ENCODE measurements around the gene TPM1.

Gene TPM1

GRCh38 chr15:63054281-63054683 is 11.7 kb downstream of the TPM1 start:
- H2AFZ ChIP-seq, result no peak overlapping the region
- H3K36me3 ChIP-seq (ENCODE audit: control insufficient read depth, insufficient read depth, low read length), result no peaks in the 10 kb centered on the region
- no peaks in the 10 kb centered on the region for H3K79me2 ChIP-seq
- no peaks in the 10 kb centered on the region for H3K9me3 ChIP-seq (ENCODE audit: control insufficient read depth, low read length)
- peaks cover 4% of the 10 kb centered on the region for H3K4me1 ChIP-seq
- H3K27ac ChIP-seq, result peak overlapping the region; percentile 47
- no peak for TF ChIP-seq CTCF (IDR thresholded peaks at IDR 0.05)
- no peak overlapping the region for H3K4me2 ChIP-seq (ENCODE audit: low read length)
- no peak overlapping the region for H3K9ac ChIP-seq
- no peak overlapping the region for H3K4me3 ChIP-seq (ENCODE audit: low read depth, low read length)
- no peaks in the 10 kb centered on the region for H3K27me3 ChIP-seq (ENCODE audit: control insufficient read depth, insufficient read depth, low read length)

- TF ChIP-seq CTCF (IDR thresholded peaks at IDR 0.05), result no peak
- H3K27me3 ChIP-seq (ENCODE audit: control insufficient read depth, insufficient read depth, low read length), result no peaks in the 10 kb centered on the region
- H3K79me2 ChIP-seq, result no peaks in the 10 kb centered on the region
- H3K9ac ChIP-seq, result no peak overlapping the region
- no peak overlapping the region for H3K4me3 ChIP-seq (ENCODE audit: low read depth, low read length)
- no peak overlapping the region for H2AFZ ChIP-seq
- no peak overlapping the region for H3K4me2 ChIP-seq (ENCODE audit: low read length)
- H3K36me3 ChIP-seq (ENCODE audit: control insufficient read depth, insufficient read depth, low read length), result no peaks in the 10 kb centered on the region
- H3K9me3 ChIP-seq (ENCODE audit: control insufficient read depth, low read length), result no peaks in the 10 kb centered on the region
- H3K4me1 ChIP-seq, result peaks cover 4% of the 10 kb centered on the region
- H3K27ac ChIP-seq, result no peak overlapping the region
These were observed 12.4 kb downstream of the TPM1 start for GRCh38 chr15:63054985-63055384.

GRCh38 chr15:63056829-63057228 is 14.3 kb downstream of the TPM1 start:
- H3K9ac ChIP-seq, result no peak overlapping the region
- H3K27me3 ChIP-seq (ENCODE audit: control insufficient read depth, insufficient read depth, low read length), result no peaks in the 10 kb centered on the region
- no peak for TF ChIP-seq CTCF (IDR thresholded peaks at IDR 0.05)
- H3K4me2 ChIP-seq (ENCODE audit: low read length), result no peak overlapping the region
- no peaks in the 10 kb centered on the region for H3K9me3 ChIP-seq (ENCODE audit: control insufficient read depth, low read length)
- H3K4me3 ChIP-seq (ENCODE audit: low read depth, low read length), result no peak overlapping the region
- H2AFZ ChIP-seq, result no peak overlapping the region
- H3K79me2 ChIP-seq, result no peaks in the 10 kb centered on the region
- peaks cover 4% of the 10 kb centered on the region for H3K4me1 ChIP-seq
- no peaks in the 10 kb centered on the region for H3K36me3 ChIP-seq (ENCODE audit: control insufficient read depth, insufficient read depth, low read length)
- H3K27ac ChIP-seq, result no peak overlapping the region

- Histone ChIP-seq H3K36me3 (ENCODE audit: control insufficient read depth, insufficient read depth, low read length) (no peaks in the 10 kb centered on the region), H3K9me3 (ENCODE audit: control insufficient read depth, low read length) (no peaks in the 10 kb centered on the region), H3K27ac (no peak overlapping the region), H2AFZ (no peak overlapping the region), H3K9ac (no peak overlapping the region), H3K4me3 (ENCODE audit: low read depth, low read length) (no peak overlapping the region), H3K4me2 (ENCODE audit: low read length) (no peak overlapping the region), H3K27me3 (ENCODE audit: control insufficient read depth, insufficient read depth, low read length) (no peaks in the 10 kb centered on the region), H3K4me1 (peaks cover 4% of the 10 kb centered on the region), H3K79me2 (no peaks in the 10 kb centered on the region)
- no peak for TF ChIP-seq CTCF (IDR thresholded peaks at IDR 0.05)
These were observed 15.2 kb downstream of the TPM1 start for GRCh38 chr15:63057468-63058345.

- Histone ChIP-seq H3K36me3 (ENCODE audit: control insufficient read depth, insufficient read depth, low read length) (no peaks in the 10 kb centered on the region), H3K4me2 (ENCODE audit: low read length) (no peak overlapping the region), H3K9me3 (ENCODE audit: control insufficient read depth, low read length) (no peaks in the 10 kb centered on the region), H3K4me1 (peaks cover 4% of the 10 kb centered on the region), H3K27ac (no peak overlapping the region), H3K79me2 (no peaks in the 10 kb centered on the region), H2AFZ (no peak overlapping the region), H3K4me3 (ENCODE audit: low read depth, low read length) (no peak overlapping the region), H3K27me3 (ENCODE audit: control insufficient read depth, insufficient read depth, low read length) (no peaks in the 10 kb centered on the region), H3K9ac (no peak overlapping the region)
- no peak for TF ChIP-seq CTCF (IDR thresholded peaks at IDR 0.05)
These were observed 16.5 kb downstream of the TPM1 start for GRCh38 chr15:63059075-63059474.
